ENCODE data around the gene PPP1R8. TPM values are rescaled to one million over a fixed set of nuclear protein-coding genes. Genes with fewer than 3 reads are reported as not detected.

Gene PPP1R8
- total RNA-seq, 1 experiment from 2014 or later, result 38.4 TPM

DNA sequence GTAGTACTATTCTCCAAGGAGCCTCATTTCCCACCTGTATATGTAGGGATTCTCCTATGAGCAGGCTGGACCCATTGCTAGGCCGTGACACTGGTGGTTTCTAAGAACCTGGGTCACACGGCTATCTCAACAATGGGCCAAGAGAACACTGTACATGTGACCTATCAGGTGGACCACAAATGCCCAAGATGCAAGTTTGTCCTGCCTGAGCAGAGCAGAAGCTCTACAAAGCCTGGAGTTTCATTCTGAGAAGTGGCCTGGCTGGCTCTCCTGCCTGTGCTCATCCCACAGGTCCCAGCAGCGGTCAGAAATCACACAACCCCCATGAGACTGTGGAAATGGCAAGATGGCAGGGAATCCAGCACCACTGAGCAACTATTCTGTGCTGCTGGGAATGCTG, 58.9 kb downstream of the PPP1R8 start:
- Histone ChIP-seq H3K36me3 (ENCODE audit: low read depth) (no peaks in the 10 kb centered on the region), H3K4me1 (replicated peaks; ENCODE audit: insufficient read depth) (no peaks in the 10 kb centered on the region), H3F3A (ENCODE audit: insufficient read depth, low read depth) (no peaks in the 10 kb centered on the region), H3K4me3 (no peak overlapping the region), H3K4me2 (no peak overlapping the region), H3K27me3 (ENCODE audit: insufficient read depth, low read depth) (no peaks in the 10 kb centered on the region), H4K20me1 (ENCODE audit: insufficient read depth) (no peaks in the 10 kb centered on the region), H3K9me2 (ENCODE audit: insufficient read depth) (no peaks in the 10 kb centered on the region), H2AFZ (no peak overlapping the region), H3K27ac (no peak overlapping the region), H3K9me3 (ENCODE audit: insufficient read depth, low read depth) (no peaks in the 10 kb centered on the region), H3K79me2 (ENCODE audit: low read depth) (no peaks in the 10 kb centered on the region)
- no peak for TF ChIP-seq CTCF (conservative IDR thresholded peaks at IDR 0.05)
- ChIA-PET CTCF (no interaction called here), POLR2A (ENCODE audit: unreplicated experiment) (no interaction called here)
- BruUV-seq (replicated peaks), result no TSS peak
- intact Hi-C loops (cut with micrococcal nuclease; ENCODE audit: unreplicated experiment), result no loop called here
- no peak for DNase-seq

GRCh38 chr1:27891196-27891889, 60.8 kb downstream of the PPP1R8 start:
- H3K27me3 ChIP-seq (ENCODE audit: insufficient read depth, low read depth), result no peaks in the 10 kb centered on the region
- H3K79me2 ChIP-seq (ENCODE audit: low read depth), result no peaks in the 10 kb centered on the region
- H3K9me2 ChIP-seq (ENCODE audit: insufficient read depth), result no peaks in the 10 kb centered on the region
- no peak overlapping the region for H3K4me2 ChIP-seq
- DNase-seq, result no peak
- TF ChIP-seq EZH2 (IDR thresholded peaks at IDR 0.05; ENCODE audit: low read depth) (no peak), CTCF (conservative IDR thresholded peaks at IDR 0.05) (no peak)
- no peaks in the 10 kb centered on the region for H3F3A ChIP-seq (ENCODE audit: insufficient read depth, low read depth)
- H3K27ac ChIP-seq, result no peak overlapping the region
- intact Hi-C loops (cut with micrococcal nuclease; ENCODE audit: unreplicated experiment), result no loop called here
- no peaks in the 10 kb centered on the region for H3K4me1 ChIP-seq (replicated peaks; ENCODE audit: insufficient read depth)
- no peaks in the 10 kb centered on the region for H3K9me3 ChIP-seq (ENCODE audit: insufficient read depth, low read depth)
- ChIA-PET CTCF (no interaction called here), POLR2A (ENCODE audit: unreplicated experiment) (interaction anchor here (0.6 kb wide), 1 partner anchor 42 kb away, joined by 3 read pairs; no protein-coding TSS in a partner anchor)
- BruUV-seq (replicated peaks), result no TSS peak
- no peaks in the 10 kb centered on the region for H4K20me1 ChIP-seq (ENCODE audit: insufficient read depth)
- no peaks in the 10 kb centered on the region for H3K36me3 ChIP-seq (ENCODE audit: low read depth)
- no peak overlapping the region for H2AFZ ChIP-seq
- H3K4me3 ChIP-seq, result no peak overlapping the region

GRCh38 chr1:27894521-27894920, 63.9 kb downstream of the PPP1R8 start:
- DNase-seq, result no peak
- Histone ChIP-seq H3K79me2 (ENCODE audit: low read depth) (no peaks in the 10 kb centered on the region), H3F3A (ENCODE audit: insufficient read depth, low read depth) (no peaks in the 10 kb centered on the region), H3K27ac (no peak overlapping the region), H4K20me1 (ENCODE audit: insufficient read depth) (no peaks in the 10 kb centered on the region), H3K27me3 (ENCODE audit: insufficient read depth, low read depth) (no peaks in the 10 kb centered on the region), H2AFZ (no peak overlapping the region), H3K4me2 (no peak overlapping the region), H3K36me3 (ENCODE audit: low read depth) (no peaks in the 10 kb centered on the region), H3K9me3 (ENCODE audit: insufficient read depth, low read depth) (no peaks in the 10 kb centered on the region), H3K4me1 (replicated peaks; ENCODE audit: insufficient read depth) (no peaks in the 10 kb centered on the region), H3K9me2 (ENCODE audit: insufficient read depth) (no peaks in the 10 kb centered on the region), H3K4me3 (no peak overlapping the region)
- CTCF ChIA-PET, result no interaction called here
- POLR2A ChIA-PET (ENCODE audit: unreplicated experiment), result no interaction called here
- no TSS peak for BruUV-seq (replicated peaks)
- TF ChIP-seq EZH2 (IDR thresholded peaks at IDR 0.05; ENCODE audit: low read depth) (no peak), CTCF (conservative IDR thresholded peaks at IDR 0.05) (no peak)
- intact Hi-C loops (cut with micrococcal nuclease; ENCODE audit: unreplicated experiment), result no loop called here

Other genes starting within 250 kb of the PPP1R8 start
- 45.9 and 48.8 TPM in 2 replicates for gene AHDC1, start 226.6 kb upstream of the PPP1R8 start, total RNA-seq (2021)
- not detected in 2 replicates for gene FGR, start 195.6 kb upstream of the PPP1R8 start, total RNA-seq (2021)
- 8.6 and 16.4 TPM in 2 replicates for gene IFI6, start 158.6 kb upstream of the PPP1R8 start, total RNA-seq (2021)
- 9.4 and 9.9 TPM in 2 replicates for gene FAM76A, start 104.8 kb upstream of the PPP1R8 start, total RNA-seq (2021)
- 19.2 and 23.7 TPM in 2 replicates for gene STX12, start 57.6 kb upstream of the PPP1R8 start, total RNA-seq (2021)
- gene THEMIS2, start 41.8 kb downstream of the PPP1R8 start, total RNA-seq (2021), result 3.1 and 10.7 TPM in 2 replicates
- 21.1 and 29.1 TPM in 2 replicates for gene RPA2, start 83.8 kb downstream of the PPP1R8 start, total RNA-seq (2021)
- 26.5 and 29.2 TPM in 2 replicates for gene SMPDL3B, start 104.2 kb downstream of the PPP1R8 start, total RNA-seq (2021)
- 4.9 and 5.7 TPM in 2 replicates for gene XKR8, start 129.2 kb downstream of the PPP1R8 start, total RNA-seq (2021)